SK-N-SH (cell line): ENCODE measurements around the gene CEP295NL. TPM values are rescaled to one million over a fixed set of nuclear protein-coding genes. Genes with fewer than 3 reads are reported as not detected.

Experiments
- CTCF ChIA-PET: fragments of 300-600, 350-600 bp; formaldehyde crosslinking; extraction: SDS; loops from one replicate; lab custom pipeline; 2021; lab: Yijun Ruan, JAX
- POLR2A ChIA-PET: fragments of 350-600 bp; sonication (Branson Sonifier 250); formaldehyde crosslinking; extraction: SDS; loops from one replicate; lab custom pipeline; 2020; ENCODE audit warnings: antibody characterized with exemption, inconsistent platforms; lab: Yijun Ruan, JAX
- DNase-seq: peaks from one replicate; pipeline ENCODE4 v3.0.0; 2012
- H2AFZ ChIP-seq: fragments of 200-600 bp; sonication (generic); 2 replicates; pipeline ENCODE4 v1.8.1; 2016; ENCODE audit warnings: antibody characterized with exemption, mild to moderate bottlenecking, low read depth
- H3F3A ChIP-seq: fragments of 200-600 bp; sonication (generic); replicated peaks from 2 replicates; pipeline ENCODE3; 2016; ENCODE audit warnings: antibody characterized with exemption, mild to moderate bottlenecking; ENCODE audit not compliant: insufficient read depth
- H3K27ac ChIP-seq, 2 experiments: fragments of 200-500 bp in 1 of 2; fragments of 200-600 bp in 1 of 2; sonication (Bioruptor generic) in 1 of 2; sonication (generic), shearing (Covaris generic) in 1 of 2; 2 replicates each; pipeline versions ENCODE4 v1.5.1 to v1.6.1; 2014 to 2016; ENCODE audit warnings: low read depth in 2 of 2, inconsistent platforms in 1 of 2, low read length in 1 of 2, mild to moderate bottlenecking in 1 of 2, mixed read lengths in 1 of 2
- H3K27me3 ChIP-seq: fragments of 200-600 bp; sonication (generic), shearing (Covaris generic); 2 replicates; pipeline ENCODE4 v1.6.1; 2016; ENCODE audit warnings: mixed run types; ENCODE audit not compliant: insufficient read depth
- H3K36me3 ChIP-seq, 2 experiments: fragments of 200-500 bp in 1 of 2; fragments of 200-600 bp in 1 of 2; sonication (Bioruptor generic) in 1 of 2; sonication (generic) in 1 of 2; replicated peaks in 1 of 2; 2 replicates each; pipeline versions ENCODE3 to v1.5.1; 2014 to 2016; ENCODE audit warnings: low read length in 1 of 2, mild to moderate bottlenecking in 1 of 2; ENCODE audit not compliant: insufficient read depth in 2 of 2, control insufficient read depth in 1 of 2
- H3K4me1 ChIP-seq, 2 experiments: fragments of 200-500 bp in 1 of 2; fragments of 200-600 bp in 1 of 2; sonication (Bioruptor generic) in 1 of 2; sonication (generic), shearing (Covaris generic) in 1 of 2; 2 replicates each; pipeline versions ENCODE4 v1.5.1 to v1.6.1; 2014 to 2016; ENCODE audit warnings: low read depth in 1 of 2, low read length in 1 of 2, mixed run types in 1 of 2; ENCODE audit not compliant: insufficient read depth in 2 of 2, control insufficient read depth in 1 of 2
- H3K4me2 ChIP-seq: fragments of 200-600 bp; sonication (generic), shearing (Covaris generic); 2 replicates; pipeline ENCODE4 v1.6.1; 2017; ENCODE audit warnings: mixed run types
- H3K4me3 ChIP-seq, 2 experiments: fragments of 200-500 bp in 1 of 2; fragments of 200-600 bp in 1 of 2; sonication (Bioruptor generic) in 1 of 2; sonication (generic), shearing (Covaris generic) in 1 of 2; 2 replicates each; pipeline versions ENCODE4 v1.5.1 to v1.8.1; 2014 to 2016; ENCODE audit warnings: low read depth in 2 of 2, inconsistent platforms in 1 of 2, low read length in 1 of 2, mild to moderate bottlenecking in 1 of 2, mixed read lengths in 1 of 2, moderate library complexity in 1 of 2
- H3K79me2 ChIP-seq: fragments of 200-600 bp; sonication (generic); 2 replicates; pipeline ENCODE4 v1.8.1; 2017; ENCODE audit warnings: mild to moderate bottlenecking; ENCODE audit not compliant: insufficient read depth
- H3K9ac ChIP-seq: fragments of 200-600 bp; sonication (generic); 2 replicates; pipeline ENCODE4 v1.6.1; 2017; ENCODE audit warnings: mixed run types
- H3K9me2 ChIP-seq: fragments of 200-600 bp; sonication (generic); 2 replicates; pipeline ENCODE4 v1.6.1; 2017; ENCODE audit warnings: mixed run types
- H3K9me3 ChIP-seq: fragments of 200-600 bp; sonication (generic); 2 replicates; pipeline ENCODE4 v1.6.1; 2017; ENCODE audit warnings: mixed run types, mild to moderate bottlenecking, moderate library complexity
- H4K20me1 ChIP-seq: fragments of 200-600 bp; sonication (generic); 2 replicates; pipeline ENCODE4 v1.6.1; 2017; ENCODE audit warnings: mild to moderate bottlenecking, mixed run types; ENCODE audit not compliant: insufficient read depth
- CTCF ChIP-seq: fragments of 200-600 bp; sonication (generic); IDR thresholded peaks from 2 replicates; pipeline ENCODE4 v1.6.1; 2017; ENCODE audit warnings: antibody characterized with exemption, mild to moderate bottlenecking, moderate library complexity
- EZH2phosphoT487 ChIP-seq: fragments of 200-600 bp; sonication (generic); IDR thresholded peaks from 2 replicates; pipeline ENCODE4 v1.6.1; 2017; ENCODE audit warnings: low read depth, mixed run types, mild to moderate bottlenecking, antibody characterized with exemption, moderate library complexity, borderline replicate concordance
- FOSL2 ChIP-seq: IDR thresholded peaks from 2 replicates; pipeline ENCODE4 v1.4.0; 2012; ENCODE audit warnings: low read depth, mild to moderate bottlenecking, moderate library complexity, borderline replicate concordance
- FOXJ3 ChIP-seq: sonication (generic); formaldehyde crosslinking; IDR thresholded peaks from 2 replicates; pipeline ENCODE4 v1.5.1; 2020; ENCODE audit warnings: mild to moderate bottlenecking, missing genetic modification reagents
- JUND ChIP-seq: IDR thresholded peaks from 2 replicates; pipeline ENCODE4 v1.4.0; 2012
- MXI1 ChIP-seq: IDR thresholded peaks from 2 replicates; pipeline ENCODE4 v1.6.1; 2012; ENCODE audit warnings: mild to moderate bottlenecking, low read depth, low read length, improper control_type of control experiment
- NRF1 ChIP-seq: IDR thresholded peaks from 2 replicates; pipeline ENCODE4 v1.6.1; 2012; ENCODE audit warnings: low read depth, mild to moderate bottlenecking, low read length
- PBX3 ChIP-seq: IDR thresholded peaks from 2 replicates; pipeline ENCODE4; 2012
- RAD21 ChIP-seq: IDR thresholded peaks from 2 replicates; pipeline ENCODE4 v1.6.1; 2012; ENCODE audit warnings: mild to moderate bottlenecking, low read length
- RCOR1 ChIP-seq: fragments of 150-350 bp; IDR thresholded peaks from 2 replicates; pipeline ENCODE4 v1.6.1; 2017; ENCODE audit warnings: antibody characterized with exemption, low read length
- REST ChIP-seq: IDR thresholded peaks from 2 replicates; pipeline ENCODE4 v1.6.1; 2012; ENCODE audit warnings: mild to moderate bottlenecking, low read depth, low read length, moderate library complexity
- RXRA ChIP-seq: IDR thresholded peaks from 2 replicates; pipeline ENCODE4 v1.4.0; 2012; ENCODE audit warnings: low read depth, mild to moderate bottlenecking, borderline replicate concordance
- SMC3 ChIP-seq: IDR thresholded peaks from 2 replicates; pipeline ENCODE4 v1.6.1; 2012; ENCODE audit warnings: low read depth, low read length, improper control_type of control experiment
- USF1 ChIP-seq: IDR thresholded peaks from 2 replicates; pipeline ENCODE4 v1.4.0; 2012; ENCODE audit warnings: low read depth, borderline replicate concordance
- USF2 ChIP-seq: fragments of 150-350 bp; IDR thresholded peaks from 2 replicates; pipeline ENCODE4 v1.6.1; 2017; ENCODE audit warnings: antibody characterized with exemption, low read length, low read depth, borderline replicate concordance
- YY1 ChIP-seq: IDR thresholded peaks from 2 replicates; pipeline ENCODE4 v1.4.0; 2012; ENCODE audit warnings: low read depth, mild to moderate bottlenecking
- WGBS: methylation state at CpG from one replicate; pipeline ENCODE4 v1.1.6; 2017; ENCODE audit warnings: low lambda C conversion rate; 5-methylcytosine and 5-hydroxymethylcytosine counted together
- polyA plus RNA-seq, 3 experiments: library from polyadenylated mRNA; depleted of rRNA; stranded (reverse); fragments of >200 nt; gene quantifications; 2 replicates each; pipeline ENCODE4 v1.2.3, GENCODE V29; 2012

Gene CEP295NL
- polyA plus RNA-seq, 1 of the 3 experiments (the other 2 are of a cell fraction): 0.35 TPM

- DNase-seq: peak; percentile 78
- Histone ChIP-seq H3K4me1 (peaks cover 8 to 18% of the 10 kb centered on the region in 2 experiments; a peak in 2 of 4 replicates), H3K27ac (no peak overlapping the region), H3K4me2 (no peak overlapping the region), H3K36me3 (peaks cover 0 to 2% of the 10 kb centered on the region in 2 experiments), H3K4me3 (no peak overlapping the region), H4K20me1 (peaks cover 18% of the 10 kb centered on the region), H3K79me2 (peaks cover 25% of the 10 kb centered on the region), H3K27me3 (no peaks in the 10 kb centered on the region), H3K9me2 (no peaks in the 10 kb centered on the region), H3F3A (no peaks in the 10 kb centered on the region), H3K9me3 (no peaks in the 10 kb centered on the region), H2AFZ (no peak overlapping the region), H3K9ac (no peak overlapping the region)
- 76% methylated on average over 9 of the region's 10 CpGs for WGBS
- ChIA-PET POLR2A (no interaction called here), CTCF (interaction anchor here (0.7 to 4.6 kb wide), 25 partner anchors 11 to 346 kb away, joined by 3 to 25 read pairs (median 4); no protein-coding TSS in a partner anchor)
- no peak for TF ChIP-seq USF1
- TF ChIP-seq PBX3: no peak
- TF ChIP-seq YY1: peak; percentile 33; the same call in 1 of the 2 replicates
- peak; percentile 71 for TF ChIP-seq CTCF
- peak; percentile 56 for TF ChIP-seq SMC3
- no peak for TF ChIP-seq EZH2phosphoT487
- no peak for TF ChIP-seq JUND
- peak; percentile 64 for TF ChIP-seq RAD21
- no peak for TF ChIP-seq USF2
- no peak for TF ChIP-seq FOSL2
- no peak for TF ChIP-seq RXRA
- no peak for TF ChIP-seq REST
- no peak for TF ChIP-seq NRF1
- no peak for TF ChIP-seq RCOR1
- no peak for TF ChIP-seq MXI1
- no peak for TF ChIP-seq FOXJ3 (CRISPR knock-in tag)
These were observed 60.0 kb downstream of the CEP295NL start for GRCh38 chr17:78842881-78843565.
